ENCODE data around the gene GRM1. TPM values are rescaled to one million over a fixed set of nuclear protein-coding genes. Genes with fewer than 3 reads are reported as not detected.

Gene GRM1
- total and polyA plus RNA-seq, 8 donors, result not detected

- Histone ChIP-seq H3K4me1 (no peaks in the 10 kb centered on the region), H3K36me3 (no peaks in the 10 kb centered on the region), H3K27ac (no peak overlapping the region), H3K9me3 (no peaks in the 10 kb centered on the region), H3K4me3 (no peak overlapping the region), H3K27me3 (no peaks in the 10 kb centered on the region)
- TF ChIP-seq POLR2A (IDR thresholded peaks at IDR 0.05) (no peak), POLR2AphosphoS5 (IDR thresholded peaks at IDR 0.05) (no peak), EP300 (IDR thresholded peaks at IDR 0.05) (no peak)
- TF ChIP-seq, protein P1, sequence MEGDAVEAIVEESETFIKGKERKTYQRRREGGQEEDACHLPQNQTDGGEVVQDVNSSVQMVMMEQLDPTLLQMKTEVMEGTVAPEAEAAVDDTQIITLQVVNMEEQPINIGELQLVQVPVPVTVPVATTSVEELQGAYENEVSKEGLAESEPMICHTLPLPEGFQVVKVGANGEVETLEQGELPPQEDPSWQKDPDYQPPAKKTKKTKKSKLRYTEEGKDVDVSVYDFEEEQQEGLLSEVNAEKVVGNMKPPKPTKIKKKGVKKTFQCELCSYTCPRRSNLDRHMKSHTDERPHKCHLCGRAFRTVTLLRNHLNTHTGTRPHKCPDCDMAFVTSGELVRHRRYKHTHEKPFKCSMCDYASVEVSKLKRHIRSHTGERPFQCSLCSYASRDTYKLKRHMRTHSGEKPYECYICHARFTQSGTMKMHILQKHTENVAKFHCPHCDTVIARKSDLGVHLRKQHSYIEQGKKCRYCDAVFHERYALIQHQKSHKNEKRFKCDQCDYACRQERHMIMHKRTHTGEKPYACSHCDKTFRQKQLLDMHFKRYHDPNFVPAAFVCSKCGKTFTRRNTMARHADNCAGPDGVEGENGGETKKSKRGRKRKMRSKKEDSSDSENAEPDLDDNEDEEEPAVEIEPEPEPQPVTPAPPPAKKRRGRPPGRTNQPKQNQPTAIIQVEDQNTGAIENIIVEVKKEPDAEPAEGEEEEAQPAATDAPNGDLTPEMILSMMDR (IDR thresholded peaks at IDR 0.05), result no peak
- 79 to 88% (median 83%) methylated on average over 6 of the region's 6 CpGs for WGBS, 5 donors
- intact Hi-C loops (cut with DNase I; ENCODE audit: low total_unique reads), result no loop called here
- no peak for DNase-seq
Observed at GRCh38 chr6:146056506-146056905, 27.6 kb downstream of the GRM1 start.

DNA sequence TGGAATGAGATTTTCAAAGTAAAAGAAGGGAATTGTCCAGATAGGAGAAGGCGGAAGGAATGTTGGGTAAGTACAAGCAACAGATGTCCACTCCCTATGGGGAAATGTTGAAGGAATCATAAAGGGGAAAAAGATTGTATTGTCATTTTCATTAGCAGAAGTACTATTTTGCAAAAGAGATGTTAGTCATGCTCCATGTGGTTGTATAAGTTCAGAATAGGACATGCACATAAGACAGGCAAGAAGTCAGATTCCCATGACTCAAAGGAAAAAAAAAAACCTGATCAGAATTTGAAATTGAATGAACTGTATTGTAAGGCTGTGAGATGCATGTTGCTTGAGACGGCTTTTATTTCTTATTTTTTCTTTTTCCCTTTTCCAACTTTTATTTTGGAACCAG lies 36.8 kb downstream of the GRM1 start:
- H3K27me3 ChIP-seq, result no peaks in the 10 kb centered on the region
- no peaks in the 10 kb centered on the region for H3K9me3 ChIP-seq
- H3K27ac ChIP-seq, result no peak overlapping the region
- no peak overlapping the region for H3K4me3 ChIP-seq
- intact Hi-C loops (cut with DNase I; ENCODE audit: low total_unique reads), result no loop called here
- WGBS, 5 donors, result 79 to 97% (median 93%) methylated on average over 2 of the region's 2 CpGs
- H3K4me1 ChIP-seq, result no peaks in the 10 kb centered on the region
- TF ChIP-seq, protein P1 (IDR thresholded peaks at IDR 0.05), result no peak
- TF ChIP-seq POLR2AphosphoS5 (IDR thresholded peaks at IDR 0.05), result no peak
- TF ChIP-seq EP300 (IDR thresholded peaks at IDR 0.05), result no peak
- TF ChIP-seq POLR2A (IDR thresholded peaks at IDR 0.05), result no peak
- no peak for DNase-seq
- H3K36me3 ChIP-seq, result no peaks in the 10 kb centered on the region

DNA sequence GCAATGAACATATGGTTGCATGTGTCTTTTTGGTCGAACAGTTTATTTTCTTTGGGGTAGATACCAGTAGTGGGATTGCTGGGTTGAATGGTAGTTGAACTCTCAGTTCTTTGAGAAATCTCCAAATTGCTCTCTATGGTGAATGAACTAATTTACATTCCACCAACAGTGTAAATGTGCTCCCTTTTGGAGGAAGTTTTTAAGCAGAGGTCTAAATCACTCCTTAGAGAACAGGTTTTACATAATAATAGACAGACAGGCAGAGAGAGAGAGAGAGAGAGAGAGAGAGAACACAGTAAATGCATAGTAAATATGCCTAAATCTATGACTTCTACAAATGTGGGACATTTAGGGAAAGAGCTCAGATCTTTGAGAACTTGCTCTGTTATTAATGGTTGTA lies 37.6 kb downstream of the GRM1 start:
- TF ChIP-seq, protein P1 (IDR thresholded peaks at IDR 0.05), result no peak
- TF ChIP-seq POLR2A (IDR thresholded peaks at IDR 0.05), result no peak
- TF ChIP-seq EP300 (IDR thresholded peaks at IDR 0.05), result no peak
- no peak for TF ChIP-seq POLR2AphosphoS5 (IDR thresholded peaks at IDR 0.05)
- no peaks in the 10 kb centered on the region for H3K9me3 ChIP-seq
- H3K36me3 ChIP-seq, result no peaks in the 10 kb centered on the region
- WGBS, 5 donors, result 81 to 88% (median 86%) methylated on average over 1 of the region's 1 CpG
- H3K4me1 ChIP-seq, result no peaks in the 10 kb centered on the region
- no peak overlapping the region for H3K27ac ChIP-seq
- no peaks in the 10 kb centered on the region for H3K27me3 ChIP-seq
- H3K4me3 ChIP-seq, result no peak overlapping the region
- intact Hi-C loops (cut with DNase I; ENCODE audit: low total_unique reads), result no loop called here
- no peak for DNase-seq

- no peak for TF ChIP-seq EP300 (IDR thresholded peaks at IDR 0.05)
- TF ChIP-seq, protein P1 (IDR thresholded peaks at IDR 0.05), result no peak
- TF ChIP-seq POLR2A (IDR thresholded peaks at IDR 0.05), result no peak
- TF ChIP-seq POLR2AphosphoS5 (IDR thresholded peaks at IDR 0.05), result no peak
- 60 to 77% (median 68%) methylated on average over 2 of the region's 2 CpGs for WGBS, 5 donors
- intact Hi-C loops (cut with DNase I; ENCODE audit: low total_unique reads), result no loop called here
- Histone ChIP-seq H3K36me3 (no peaks in the 10 kb centered on the region), H3K27ac (no peak overlapping the region), H3K27me3 (no peaks in the 10 kb centered on the region), H3K4me1 (no peaks in the 10 kb centered on the region), H3K4me3 (no peak overlapping the region), H3K9me3 (no peaks in the 10 kb centered on the region)
- no peak for DNase-seq
Observed at GRCh38 chr6:146071781-146072180, 42.9 kb downstream of the GRM1 start.

All from stomach (tissue), 9 donors.